GM18502 (cell line): ENCODE measurements around the gene TBC1D10A.
A peak's percentile ranks its signal among the peaks of the same experiment; 100 is the strongest.

ENCODE experiments used
- ATAC-seq: cut with Tn5 transposase; IDR thresholded peaks from one replicate; pipeline ENCODE4 v1.9.1; 2021; ENCODE audit warnings: mild to moderate bottlenecking; ENCODE audit not compliant: unreplicated experiment, poor library complexity

The TBC1D10A gene

GRCh38 chr22:30272781-30273601 is 53.8 kb downstream of the TBC1D10A start:
- no peak for ATAC-seq

DNA sequence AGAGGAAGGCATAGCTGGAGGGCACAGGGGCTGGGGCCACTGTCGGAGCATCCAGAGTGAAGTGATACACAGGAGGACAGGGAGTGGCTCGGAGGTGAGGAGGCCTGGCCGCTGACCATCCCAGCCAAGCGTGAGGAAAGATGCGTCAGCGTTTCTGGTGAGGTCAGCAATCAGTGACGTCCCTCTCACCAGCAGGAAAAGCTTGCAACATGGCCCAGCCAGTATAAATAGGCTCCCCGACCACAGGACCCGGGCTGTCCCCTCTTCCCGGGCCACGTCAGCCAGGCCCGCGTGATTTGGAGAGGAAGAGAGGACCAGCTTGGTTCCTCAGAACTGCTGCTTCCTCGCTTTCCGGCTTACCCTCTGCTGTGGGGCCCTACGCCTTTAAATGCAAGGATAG is 55.9 kb downstream of the TBC1D10A start:
- no peak for ATAC-seq

GRCh38 chr22:30268331-30268730 is 58.4 kb downstream of the TBC1D10A start:
- no peak for ATAC-seq

GRCh38 chr22:30267382-30268302 is 59.1 kb downstream of the TBC1D10A start:
- ATAC-seq, result no peak

- ATAC-seq, result no peak
These were observed 60.0 kb downstream of the TBC1D10A start, which contains the start of gene OSM for GRCh38 chr22:30266445-30267381. Gene OSM, minus strand, starts transcription at chr22:30266851. Its CDS starts 52 bp downstream, at chr22:30266799.

- peak; percentile 69 for ATAC-seq
These were observed 60.8 kb downstream of the TBC1D10A start for GRCh38 chr22:30265823-30266444.

GRCh38 chr22:30265131-30265720 is 61.5 kb downstream of the TBC1D10A start:
- ATAC-seq, result no peak

- ATAC-seq, result no peak
These were observed 62.9 kb downstream of the TBC1D10A start for GRCh38 chr22:30263883-30264282.

- no peak for ATAC-seq
These were observed 63.6 kb downstream of the TBC1D10A start for GRCh38 chr22:30262917-30263741.

- ATAC-seq, result no peak
These were observed 64.6 kb downstream of the TBC1D10A start for GRCh38 chr22:30262112-30262511.

DNA sequence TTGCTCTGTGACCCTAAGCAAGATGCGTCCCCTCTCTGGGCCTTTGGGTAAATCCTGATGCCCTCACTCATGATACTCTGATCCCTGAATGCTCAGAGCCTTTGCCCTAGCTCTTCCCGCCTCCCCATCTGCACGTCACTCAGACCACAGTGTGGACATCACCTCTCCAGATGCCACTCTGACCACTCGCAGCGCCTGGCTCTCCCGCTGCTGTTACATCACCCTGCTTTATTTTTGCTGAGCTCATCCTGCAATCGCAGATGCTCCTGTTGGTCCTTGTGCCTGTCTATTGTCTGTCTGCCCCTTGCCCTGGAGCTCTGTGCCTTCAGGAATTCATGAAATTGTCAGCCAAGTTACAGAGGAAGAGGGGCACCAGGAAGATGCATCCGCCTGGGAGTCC is 65.6 kb downstream of the TBC1D10A start:
- ATAC-seq, result no peak

GRCh38 chr22:30260682-30261081 is 66.1 kb downstream of the TBC1D10A start:
- no peak for ATAC-seq

GRCh38 chr22:30260276-30260675 is 66.5 kb downstream of the TBC1D10A start:
- no peak for ATAC-seq

GRCh38 chr22:30254314-30254713 is 72.4 kb downstream of the TBC1D10A start:
- ATAC-seq, result no peak

GRCh38 chr22:30253205-30253852 is 73.4 kb downstream of the TBC1D10A start:
- no peak for ATAC-seq

DNA sequence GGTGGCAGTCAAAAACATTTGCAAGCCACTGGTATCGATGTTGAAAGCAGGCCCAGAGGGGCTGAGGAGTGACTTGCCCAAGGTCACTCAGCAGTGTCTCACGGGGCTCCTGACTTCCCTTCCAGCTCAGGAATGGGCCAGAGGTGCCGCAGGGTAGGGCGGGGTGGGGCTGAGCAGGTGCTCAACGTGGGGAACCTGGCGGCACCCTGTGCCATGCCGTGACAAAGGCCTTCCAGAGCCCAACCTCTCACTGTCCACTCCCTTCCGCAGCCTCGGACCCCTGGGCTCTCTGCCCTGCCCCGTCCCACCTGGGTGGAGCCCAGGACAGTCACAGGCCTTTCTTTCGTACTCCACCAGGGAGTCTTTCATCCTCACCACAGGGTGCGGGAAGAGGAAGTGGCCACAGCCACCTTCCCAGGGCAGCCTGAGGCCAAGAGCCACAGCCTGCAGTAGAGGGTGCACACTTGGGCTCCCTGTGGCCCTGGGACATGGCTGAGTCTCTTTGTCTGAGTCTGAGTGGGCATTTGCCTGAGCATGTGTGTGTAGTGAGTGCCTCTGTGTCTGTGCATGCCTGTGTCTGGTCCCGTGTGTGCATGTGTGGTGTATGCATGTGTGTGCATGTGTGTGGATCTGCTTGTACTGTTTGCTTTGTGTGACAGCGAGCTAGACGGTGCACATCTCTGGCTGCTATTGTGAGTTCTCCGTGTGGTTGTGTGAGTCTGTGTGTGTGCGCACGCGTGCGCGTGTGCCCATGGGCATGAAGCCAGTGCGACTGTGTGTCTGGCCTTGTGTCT is 74.1 kb downstream of the TBC1D10A start:
- no peak for ATAC-seq

GRCh38 chr22:30251711-30252110 is 75.0 kb downstream of the TBC1D10A start:
- no peak for ATAC-seq
